ENCODE measurements around the gene CYB561A3.

CYB561A3 gene

DNA sequence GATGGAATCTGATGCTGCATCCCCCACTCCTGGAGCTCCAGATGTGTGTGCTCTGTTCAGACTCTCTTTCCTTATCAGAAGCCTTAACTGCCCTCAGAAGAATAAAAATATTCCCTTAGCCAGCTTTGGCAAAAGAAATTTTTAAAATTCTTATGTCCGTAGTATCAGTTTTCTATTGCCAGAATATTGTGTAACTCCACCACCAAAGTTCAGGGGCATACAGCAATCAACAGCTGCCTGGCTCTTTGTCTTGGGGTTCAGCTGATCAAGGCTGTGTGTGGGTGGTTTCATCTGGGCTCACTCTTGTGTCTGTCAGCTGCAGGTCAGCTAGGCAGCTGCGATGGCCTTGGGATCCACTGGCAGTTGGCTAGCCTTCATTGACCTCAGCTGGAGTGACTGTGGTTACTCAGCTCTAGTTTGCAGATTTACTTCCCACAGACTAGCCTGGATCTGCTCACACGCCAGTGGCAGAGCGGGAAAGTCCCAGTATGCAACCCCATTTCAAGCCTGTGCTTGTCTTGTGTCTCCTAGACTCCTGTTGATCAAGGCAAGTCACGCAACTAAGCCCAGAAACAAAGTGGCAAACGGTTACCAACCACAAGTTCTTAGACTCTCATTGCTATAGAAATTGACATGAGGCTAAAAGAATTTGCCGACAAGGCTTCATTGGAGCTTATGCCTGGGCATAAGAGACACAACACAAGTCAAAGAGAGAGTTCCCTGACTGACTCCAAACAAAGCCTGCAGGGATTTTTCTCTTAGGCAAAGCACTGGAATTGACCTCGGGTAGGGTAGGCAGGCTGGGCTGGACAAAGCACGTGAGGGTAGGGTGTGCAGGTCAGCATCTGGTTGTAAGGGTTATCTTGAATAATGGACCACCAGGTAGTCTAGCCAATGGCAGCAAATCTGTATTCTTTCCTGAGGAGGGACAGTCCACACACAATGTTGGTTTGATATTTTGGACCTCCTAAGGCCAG is 8.0 kb upstream of the CYB561A3 start:
- no peak for DNase-seq (ENCODE audit: low read depth)

DNA sequence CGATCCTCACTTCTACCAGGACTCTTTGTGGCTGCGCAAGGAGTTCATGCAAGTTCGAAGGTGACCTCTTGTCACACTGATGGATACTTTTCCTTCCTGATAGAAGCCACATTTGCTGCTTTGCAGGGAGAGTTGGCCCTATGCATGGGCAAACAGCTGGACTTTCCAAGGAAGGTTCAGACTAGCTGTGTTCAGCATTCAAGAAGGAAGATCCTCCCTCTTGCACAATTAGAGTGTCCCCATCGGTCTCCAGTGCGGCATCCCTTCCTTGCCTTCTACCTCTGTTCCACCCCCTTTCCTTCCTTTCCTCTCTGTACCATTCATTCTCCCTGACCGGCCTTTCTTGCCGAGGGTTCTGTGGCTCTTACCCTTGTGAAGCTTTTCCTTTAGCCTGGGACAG is 7.0 kb upstream of the CYB561A3 start:
- DNase-seq (ENCODE audit: low read depth), result no peak

DNA sequence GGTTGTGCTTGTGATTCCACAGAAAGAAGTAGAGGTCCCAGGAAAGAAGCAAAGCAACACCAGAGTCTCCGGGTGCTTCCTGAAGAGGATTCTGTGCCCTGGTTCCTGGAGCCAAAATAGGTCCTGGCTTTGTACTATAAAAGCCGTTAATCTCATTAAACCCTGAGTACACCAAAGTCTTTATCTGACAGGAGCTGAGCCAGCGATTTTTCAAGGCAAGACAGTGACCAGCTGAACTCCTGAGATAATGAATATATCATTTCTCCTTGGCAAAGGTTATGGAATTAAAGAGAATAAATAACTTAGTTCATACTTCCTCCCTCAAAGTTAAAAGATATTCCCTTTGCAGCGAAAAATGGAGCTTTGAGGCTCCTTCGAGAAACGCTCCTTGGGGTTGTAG is 5.7 kb upstream of the CYB561A3 start:
- no peak for DNase-seq (ENCODE audit: low read depth)

DNA sequence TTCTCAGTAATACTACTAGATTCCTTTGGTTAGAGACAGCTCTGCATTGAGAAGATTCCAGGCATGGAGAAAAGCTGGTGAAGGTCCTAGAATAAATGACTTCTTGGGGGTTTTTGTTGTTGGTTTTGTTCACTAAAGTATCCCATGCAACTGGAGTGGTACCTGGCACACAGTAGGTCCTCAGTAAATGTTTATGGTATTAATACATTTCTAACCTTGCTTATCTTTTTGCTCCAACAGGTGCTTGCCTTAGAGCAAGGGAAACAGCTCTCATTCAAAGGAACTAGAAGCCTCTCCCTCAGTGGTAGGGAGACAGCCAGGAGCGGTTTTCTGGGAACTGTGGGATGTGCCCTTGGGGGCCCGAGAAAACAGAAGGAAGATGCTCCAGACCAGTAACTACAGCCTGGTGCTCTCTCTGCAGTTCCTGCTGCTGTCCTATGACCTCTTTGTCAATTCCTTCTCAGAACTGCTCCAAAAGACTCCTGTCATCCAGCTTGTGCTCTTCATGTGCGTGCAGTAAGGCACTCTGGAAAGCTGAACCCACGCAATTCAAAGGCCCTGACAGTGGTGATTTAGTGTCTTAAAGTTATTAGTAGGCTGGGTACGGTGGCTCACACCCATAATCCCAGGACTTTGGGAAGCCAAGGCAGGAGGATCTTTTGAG is 2.5 kb upstream of the CYB561A3 start:
- DNase-seq (ENCODE audit: low read depth), result no peak

DNA sequence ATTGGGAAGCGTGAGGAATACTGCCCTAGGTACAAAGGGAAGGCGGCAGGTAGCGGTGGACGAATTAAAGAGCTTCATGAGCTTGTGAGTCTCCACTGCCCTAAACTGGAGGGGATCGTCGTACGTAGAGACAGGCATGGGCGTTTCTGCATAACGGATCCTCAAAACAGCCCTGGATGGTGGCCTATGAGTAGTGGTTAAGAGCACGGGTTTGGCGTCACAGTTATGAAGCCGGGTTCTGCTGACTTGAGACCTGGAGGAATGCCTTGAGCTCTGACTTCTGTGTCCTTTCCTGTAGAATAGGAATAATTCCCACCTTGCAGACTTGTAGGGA is 827 bp upstream of the CYB561A3 start:
- no peak for DNase-seq (ENCODE audit: low read depth)

DNA sequence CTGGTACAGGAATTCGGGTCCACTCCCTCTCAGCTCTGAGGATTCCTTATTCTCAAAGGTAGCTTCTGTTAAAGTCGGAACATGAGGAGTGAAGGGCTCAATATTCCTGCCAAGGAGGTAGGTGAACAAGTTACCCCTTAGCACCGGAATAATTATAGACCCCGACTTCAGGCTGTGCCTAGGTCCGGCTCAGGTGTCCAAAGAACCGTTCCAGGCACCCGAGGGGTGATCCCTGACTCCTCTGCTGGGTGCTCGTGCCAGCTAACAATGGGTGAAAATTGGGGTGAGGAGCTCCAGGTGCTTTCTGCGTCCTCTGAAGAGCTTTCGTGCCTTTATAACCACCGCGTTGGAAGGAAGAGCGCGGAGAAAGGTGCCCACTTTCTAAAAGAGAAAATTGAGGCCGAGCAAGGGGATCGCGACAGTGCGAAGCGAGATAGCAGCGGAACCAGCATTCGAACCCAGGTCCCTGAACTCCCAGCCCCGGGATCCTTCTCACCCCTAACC is 393 bp downstream of the CYB561A3 start:
- no peak for DNase-seq (ENCODE audit: low read depth)

DNA sequence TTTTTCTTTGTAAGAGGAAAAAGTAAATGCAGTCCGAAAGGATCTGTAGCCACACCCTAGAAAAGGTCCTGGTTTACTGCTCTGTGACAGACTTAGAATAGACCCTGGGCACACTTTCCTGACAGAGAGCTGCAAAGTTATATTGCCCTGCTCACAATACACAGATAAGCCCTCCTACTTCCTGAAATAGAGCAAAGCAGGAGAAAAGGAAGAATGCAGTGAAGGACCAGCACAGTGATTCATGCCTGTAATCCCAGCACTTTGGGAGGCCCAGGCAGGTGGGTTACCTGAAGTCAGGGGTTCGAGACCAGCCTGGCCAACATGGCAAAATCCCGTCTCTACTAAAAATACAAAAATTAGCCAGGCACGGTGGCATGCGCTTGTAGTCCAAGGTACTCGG is 2.2 kb downstream of the CYB561A3 start:
- DNase-seq (ENCODE audit: low read depth), result no peak

DNA sequence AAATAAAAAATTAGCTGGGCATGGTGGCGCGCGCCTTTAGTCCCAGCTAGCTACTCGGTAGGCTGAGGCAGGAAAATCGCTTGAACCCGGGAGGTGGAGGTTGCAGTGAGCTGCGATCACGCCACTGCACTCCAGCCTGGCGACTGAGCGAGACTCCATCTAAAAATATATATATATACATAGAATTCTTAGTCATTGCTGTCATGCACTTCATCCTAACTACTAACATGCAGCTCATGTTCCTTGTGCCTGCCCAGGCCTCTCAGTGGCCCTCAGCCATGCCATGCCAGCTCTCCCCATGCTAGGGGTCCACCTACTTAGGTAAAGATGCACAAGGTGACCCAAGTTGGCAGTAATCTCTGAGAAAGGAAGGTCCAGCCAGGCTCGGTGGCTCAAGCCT is 3.1 kb downstream of the CYB561A3 start:
- DNase-seq (ENCODE audit: low read depth), result no peak

DNA sequence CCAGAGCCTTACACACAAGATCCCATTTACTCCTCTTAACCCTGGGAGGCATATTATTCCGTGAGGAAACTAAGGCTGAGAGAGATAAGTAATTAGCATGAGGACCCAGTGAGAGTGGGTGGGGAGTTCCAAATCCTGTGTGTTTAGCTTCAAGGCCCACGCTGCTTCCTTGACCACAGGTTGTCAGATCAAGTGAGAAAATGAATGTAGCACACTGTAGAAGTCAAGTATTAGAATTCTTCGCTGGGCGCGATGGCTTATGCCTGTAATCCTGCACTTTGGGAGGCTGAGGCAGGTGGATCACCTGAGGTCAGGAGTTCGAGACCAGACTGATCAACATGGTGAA is 3.8 kb downstream of the CYB561A3 start:
- no peak for DNase-seq (ENCODE audit: low read depth)

DNA sequence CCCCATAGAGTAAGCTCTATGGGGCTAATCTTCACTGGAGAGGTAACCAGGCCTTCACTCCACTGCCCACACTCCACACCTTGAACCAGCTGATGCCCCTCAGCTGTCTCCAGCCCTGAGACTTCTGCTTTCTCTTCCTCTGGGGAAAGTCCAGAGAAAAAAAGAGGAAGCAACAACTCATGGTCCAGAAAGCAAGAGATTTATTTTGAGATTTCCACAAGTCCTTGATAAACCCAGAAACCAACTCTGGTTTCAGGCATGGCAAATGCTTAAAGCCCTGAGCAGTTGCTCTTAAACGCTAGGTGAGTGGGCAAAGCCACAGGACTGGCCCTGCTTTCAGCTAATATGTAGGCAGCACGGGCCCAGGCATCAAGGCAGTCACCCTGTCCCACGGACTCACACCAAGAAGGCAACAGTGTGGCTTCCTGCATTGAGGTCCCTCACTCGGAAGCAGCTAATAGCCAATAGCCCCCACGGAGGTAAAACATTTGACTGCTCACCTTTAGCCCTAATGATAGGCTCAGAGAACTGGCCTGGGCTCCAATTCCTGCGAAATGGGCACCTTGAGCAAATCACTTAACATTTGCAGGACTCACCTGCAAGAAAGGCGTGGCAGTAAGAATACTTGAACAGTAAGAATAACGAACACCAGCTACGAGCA is 4.3 kb downstream of the CYB561A3 start:
- DNase-seq (ENCODE audit: low read depth), result no peak

DNA sequence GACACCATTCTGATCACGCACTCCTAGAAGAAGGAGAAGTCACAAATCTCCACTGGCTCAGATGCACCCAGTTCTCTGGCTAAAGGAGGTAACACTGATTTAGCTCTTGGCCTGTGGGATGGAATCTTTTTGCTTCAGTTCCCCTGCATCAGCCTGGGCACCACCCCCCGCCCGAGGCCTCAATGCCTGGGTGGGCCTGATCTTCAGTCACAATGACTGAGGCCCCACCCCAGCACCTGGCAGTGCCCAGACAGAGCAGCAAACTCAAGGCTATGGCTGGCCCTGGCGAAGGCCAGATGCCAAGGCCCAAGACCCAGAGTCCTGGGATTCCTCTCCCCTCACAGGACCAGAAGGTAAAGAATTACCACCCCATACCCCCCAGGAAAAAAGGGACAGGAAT is 5.0 kb downstream of the CYB561A3 start:
- no peak for DNase-seq (ENCODE audit: low read depth)

DNA sequence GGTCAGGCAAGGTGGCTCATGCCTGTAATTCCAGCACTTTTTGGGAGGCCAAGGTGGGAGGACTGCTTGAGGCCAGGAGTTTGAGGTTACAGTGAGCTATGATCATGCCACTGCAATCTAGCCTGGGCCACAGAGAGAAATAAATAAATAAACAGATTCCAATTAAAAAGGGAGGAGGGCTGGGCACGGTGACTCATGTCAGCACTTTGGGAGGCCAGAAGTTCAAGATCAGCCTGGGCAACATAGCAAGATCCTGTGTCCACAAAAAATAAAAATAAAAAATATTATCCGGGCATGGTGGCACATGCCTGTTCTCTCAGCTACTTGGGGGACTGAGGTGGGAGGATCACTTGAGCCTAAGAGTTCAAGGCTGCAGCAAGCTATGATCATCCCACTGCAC is 7.5 kb downstream of the CYB561A3 start:
- no peak for DNase-seq (ENCODE audit: low read depth)

DNA sequence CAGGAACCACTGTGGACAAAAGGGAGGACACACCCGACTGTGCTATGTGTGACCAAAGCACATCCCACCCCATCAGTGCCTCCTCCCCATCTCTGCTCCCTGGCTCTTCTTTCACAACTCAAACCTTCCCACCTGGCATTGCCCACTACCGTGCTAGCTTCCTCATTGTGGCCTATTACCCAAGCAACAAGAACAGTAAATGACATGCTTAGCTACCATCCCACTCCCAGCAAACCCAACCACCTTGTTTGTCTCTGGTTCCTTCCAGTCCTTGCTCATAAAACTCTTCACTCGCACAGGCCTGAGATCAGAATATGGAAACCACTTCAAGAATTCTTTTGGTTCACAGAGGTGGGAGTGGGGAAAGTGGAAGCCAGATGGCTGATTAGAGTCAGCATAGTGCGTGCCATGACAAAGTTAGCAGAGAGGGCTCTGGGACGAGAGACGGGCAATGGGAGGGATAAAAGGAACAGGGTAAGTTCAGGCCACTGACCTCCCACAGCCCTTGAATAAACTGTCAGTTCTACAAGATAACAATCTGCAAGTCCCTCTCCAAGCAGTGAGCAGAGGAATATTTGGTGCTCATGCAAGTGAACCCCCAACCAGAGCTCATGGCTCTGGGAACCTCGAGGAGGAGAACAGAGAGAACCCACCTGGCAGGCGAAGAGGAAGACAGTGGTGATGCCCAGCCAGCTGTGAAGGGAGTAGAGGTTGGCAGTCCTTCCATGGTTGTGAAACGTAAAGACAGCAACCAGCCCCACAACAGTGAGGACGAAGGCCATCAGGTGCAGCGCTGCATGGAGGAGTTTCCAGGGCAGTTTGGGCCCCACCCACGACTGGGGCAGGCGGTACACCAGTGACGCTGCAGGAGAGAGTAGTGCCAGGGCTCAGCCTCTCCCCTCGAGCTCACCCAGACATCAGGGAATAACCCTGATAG is 8.3 kb downstream of the CYB561A3 start:
- no peak for DNase-seq (ENCODE audit: low read depth)

DNA sequence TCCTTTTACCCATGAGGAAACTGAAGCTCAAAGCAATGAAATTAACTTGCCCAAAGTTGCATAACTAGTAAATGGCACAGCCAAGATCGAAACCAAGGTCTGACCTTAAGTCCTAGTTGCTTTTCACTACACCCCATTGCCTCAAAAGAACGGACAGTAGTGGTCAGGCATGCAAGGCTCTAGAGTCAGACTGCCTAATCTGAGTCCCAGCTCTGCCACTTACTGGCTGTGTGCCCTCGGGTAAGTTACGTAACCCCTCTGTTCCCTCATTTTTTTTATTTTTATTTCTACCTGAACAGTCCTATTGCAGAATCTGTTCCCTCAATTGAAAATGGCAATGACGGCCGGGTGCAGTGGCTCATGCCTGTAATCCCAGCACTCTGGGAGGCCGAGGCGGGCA is 9.6 kb downstream of the CYB561A3 start:
- DNase-seq (ENCODE audit: low read depth), result no peak

DNA sequence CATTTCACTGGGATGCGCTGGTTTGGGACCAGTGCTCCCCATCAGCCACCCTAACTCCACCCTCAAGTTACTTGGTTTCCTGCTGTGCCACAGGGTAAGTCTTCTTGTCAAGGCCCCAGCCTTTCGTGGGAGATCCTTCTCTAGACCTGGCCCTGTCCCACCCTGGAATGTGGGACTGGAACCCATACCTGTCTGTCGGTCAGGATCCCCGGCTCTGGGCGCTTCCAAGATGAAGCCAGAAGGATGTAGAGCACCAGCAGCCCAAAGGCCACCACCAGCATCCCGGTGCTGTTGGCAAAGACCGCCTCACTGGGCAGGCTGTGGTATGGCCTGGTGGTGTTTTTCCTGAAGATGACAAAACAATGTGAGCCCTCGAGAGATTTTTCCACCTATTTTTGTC is 10.9 kb downstream of the CYB561A3 start:
- DNase-seq (ENCODE audit: low read depth), result no peak

DNA sequence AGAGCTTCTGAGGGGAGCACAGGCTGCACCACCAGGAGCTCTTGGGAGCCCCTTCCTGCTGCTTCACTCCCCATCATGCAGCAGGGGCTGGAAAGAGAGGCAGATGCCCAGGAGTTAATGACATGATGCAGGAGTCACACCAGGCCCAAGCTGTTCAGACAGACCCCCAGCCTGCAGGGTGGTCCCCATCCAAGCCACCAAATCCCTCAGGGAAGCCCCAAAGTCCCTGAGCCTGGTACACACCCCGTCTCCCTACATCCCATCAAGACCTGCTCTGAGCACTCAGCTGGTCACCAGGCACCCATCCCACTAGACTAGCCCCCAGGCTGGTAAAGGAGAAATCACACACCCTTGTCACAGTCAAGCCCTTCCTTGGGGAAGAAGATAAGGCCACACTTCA is 11.3 kb downstream of the CYB561A3 start:
- DNase-seq (ENCODE audit: low read depth), result no peak

DNA sequence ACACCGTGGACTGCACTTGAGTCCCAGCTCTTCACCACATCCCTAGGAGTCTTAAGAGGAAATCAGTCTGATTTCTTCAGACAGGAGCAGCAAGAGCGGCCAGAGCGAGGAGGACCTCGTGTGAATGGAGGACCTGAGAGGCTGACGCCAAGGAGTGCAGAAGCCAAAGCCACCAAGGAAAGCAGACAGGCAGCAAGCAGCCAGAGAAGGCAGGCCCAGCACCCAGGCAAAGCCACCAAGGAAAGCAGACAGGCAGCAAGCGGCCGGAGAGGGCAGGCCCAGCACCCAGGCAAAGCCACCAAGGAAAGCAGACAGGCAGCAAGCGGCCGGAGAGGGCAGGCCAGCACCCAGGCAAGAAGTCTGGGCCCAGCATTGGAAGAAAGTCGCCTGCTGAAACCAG is 11.8 kb downstream of the CYB561A3 start:
- no peak for DNase-seq (ENCODE audit: low read depth)

DNA sequence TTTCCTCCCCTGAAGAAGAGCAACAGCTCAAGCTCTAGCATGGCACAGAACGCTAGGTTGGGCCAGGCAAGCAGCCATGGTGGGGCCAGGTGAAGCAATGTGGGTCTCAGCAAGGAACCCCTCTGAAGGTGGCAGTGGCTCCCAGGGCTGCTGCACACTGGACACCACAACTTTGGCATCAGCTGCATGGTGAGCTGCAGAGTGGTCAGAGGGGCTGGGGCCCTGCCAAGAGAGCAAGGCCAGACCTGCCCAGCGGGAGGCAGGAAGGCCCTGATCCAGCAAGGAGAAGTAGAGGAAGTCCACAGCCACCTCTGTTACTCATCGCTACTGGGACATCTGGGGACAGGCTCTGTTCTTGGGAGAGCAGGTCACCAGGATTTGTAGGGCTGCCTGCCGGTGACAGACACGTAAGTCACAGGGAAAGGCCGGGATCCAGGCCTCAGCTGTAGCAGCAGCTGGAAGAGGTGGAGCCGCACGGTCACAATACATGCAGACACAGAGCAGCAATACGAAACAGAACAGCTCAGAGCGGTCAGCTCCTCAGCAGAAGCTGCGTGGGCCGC is 12.4 kb downstream of the CYB561A3 start:
- no peak for DNase-seq (ENCODE audit: low read depth)

DNA sequence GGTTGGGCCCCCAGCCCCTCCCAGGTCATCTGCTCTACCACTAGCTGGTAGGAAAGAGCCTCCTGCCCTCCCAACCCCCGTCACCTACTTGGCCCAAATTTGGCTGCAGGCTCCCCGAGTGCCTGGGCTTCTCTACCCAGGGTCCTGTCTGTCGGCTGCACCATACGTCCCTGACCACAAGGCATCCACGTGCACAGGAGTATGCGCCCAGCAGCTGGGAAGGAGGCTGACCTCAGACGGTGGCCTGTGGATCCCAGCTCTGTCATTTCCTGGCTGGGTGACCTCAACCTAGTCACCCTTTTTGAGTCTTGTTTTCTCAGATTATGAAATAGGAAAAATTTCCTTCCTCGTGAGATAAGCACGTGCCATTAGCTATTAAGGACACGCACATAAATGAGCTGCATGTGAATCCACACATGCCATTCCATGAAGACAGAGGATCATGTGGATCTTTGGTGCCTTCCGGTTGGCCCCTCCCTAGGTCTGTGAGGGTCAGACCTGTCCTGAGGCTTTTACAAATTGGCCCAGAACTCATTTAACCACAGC is 13.7 kb downstream of the CYB561A3 start:
- DNase-seq (ENCODE audit: low read depth), result no peak

DNA sequence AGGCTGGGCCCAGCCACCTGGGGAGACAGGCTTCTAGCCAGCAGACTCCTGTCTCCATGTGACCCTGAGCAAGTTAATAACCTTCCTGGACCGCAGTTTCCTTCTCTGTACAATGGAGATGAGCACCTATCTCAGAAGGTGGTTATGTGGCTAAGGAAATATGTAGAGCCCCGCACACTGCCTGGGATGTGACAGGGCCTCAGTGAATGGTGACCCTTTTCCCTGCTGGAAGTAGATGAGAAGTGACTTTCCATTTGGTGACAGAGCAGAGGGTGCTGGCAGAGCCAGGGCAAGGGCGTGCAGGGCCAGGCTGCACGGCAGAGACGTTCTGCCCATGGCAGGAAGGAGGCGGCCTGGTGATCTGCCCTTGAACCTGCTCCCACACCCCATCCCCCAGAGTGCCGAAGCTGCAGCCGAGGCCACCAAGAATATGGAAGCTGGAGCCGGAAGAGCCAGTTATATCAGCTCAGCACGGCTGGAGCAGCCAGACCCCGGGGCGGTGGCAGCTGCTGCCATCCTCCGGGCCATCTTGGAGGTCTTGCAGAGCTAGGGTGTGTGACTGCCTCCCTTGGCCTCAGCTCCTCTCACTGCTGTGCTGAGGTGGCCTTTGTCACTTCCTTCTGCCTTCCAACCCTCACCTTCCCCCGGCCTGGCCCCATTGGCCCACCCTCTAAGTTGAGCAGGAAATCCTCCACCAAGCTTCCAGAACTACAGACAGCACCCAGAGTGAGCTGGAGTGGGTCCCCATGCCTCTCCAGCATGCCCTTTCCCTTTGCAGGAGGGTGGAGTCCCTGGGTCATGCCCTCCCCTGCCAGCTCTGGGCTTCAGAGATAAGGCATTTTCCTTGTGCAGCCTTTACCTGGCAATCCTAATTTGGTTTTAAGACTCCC is 15.5 kb downstream of the CYB561A3 start:
- no peak for DNase-seq (ENCODE audit: low read depth)

Measured in activated T-cell treated with anti-CD3 and anti-CD28 coated beads for 24 hours (primary cell).